ENCODE results near the gene CNR1. TPM values are rescaled to one million over a fixed set of nuclear protein-coding genes. Genes with fewer than 3 reads are reported as not detected.

The CNR1 gene
- total and polyA plus RNA-seq, 2 of the 4 experiments (the other 2 are of a cell fraction): not detected

GRCh38 chr6:88209301-88209700, 43.2 kb upstream of the CNR1 start:
- no peaks in the 10 kb centered on the region for H3K4me1 ChIP-seq (ENCODE audit: control insufficient read depth, insufficient read depth, low read length)
- H3K4me3 ChIP-seq (ENCODE audit: insufficient read depth, low read depth, low read length): no peak overlapping the region
- no peak overlapping the region for H3K9ac ChIP-seq (ENCODE audit: low read depth, low read length)
- H3K4ac ChIP-seq (ENCODE audit: low read depth, low read length): no peak overlapping the region
- no peak overlapping the region for H2BK20ac ChIP-seq (ENCODE audit: low read depth, low read length)
- BruUV-seq (replicated peaks): no TSS peak
- no peak overlapping the region for H2AK9ac ChIP-seq (replicated peaks; ENCODE audit: low read depth, low read length, poor library complexity)
- H4K8ac ChIP-seq (ENCODE audit: low read depth in 2 of 2, low read length in 2 of 2): no peak overlapping the region
- TF ChIP-seq CHD1 (IDR thresholded peaks at IDR 0.05; ENCODE audit: low read depth, low read length): no peak
- no peak for TF ChIP-seq NFE2L2 (IDR thresholded peaks at IDR 0.05; ENCODE audit: low read depth, low read length)
- no peak for TF ChIP-seq MAZ (IDR thresholded peaks at IDR 0.05; ENCODE audit: borderline replicate concordance, low read depth, low read length)
- no peak for TF ChIP-seq RCOR1 (IDR thresholded peaks at IDR 0.05; ENCODE audit: insufficient replicate concordance, low read length)
- no peak for TF ChIP-seq CEBPB (IDR thresholded peaks at IDR 0.05; ENCODE audit: low read depth, low read length)
- TF ChIP-seq USF2 (IDR thresholded peaks at IDR 0.05; ENCODE audit: low read depth, low read length): no peak
- TF ChIP-seq RFX5 (IDR thresholded peaks at IDR 0.05; ENCODE audit: low read depth, low read length): no peak
- no peak for TF ChIP-seq MAFK (IDR thresholded peaks at IDR 0.05; ENCODE audit: low read depth, low read length)
- TF ChIP-seq BHLHE40 (IDR thresholded peaks at IDR 0.05; ENCODE audit: low read depth, low read length): no peak
- no peak for TF ChIP-seq FOS (IDR thresholded peaks at IDR 0.05; ENCODE audit: low read depth, low read length)
- TF ChIP-seq POLR2A (IDR thresholded peaks at IDR 0.05; ENCODE audit: low read depth, low read length): no peak
- TF ChIP-seq MXI1 (IDR thresholded peaks at IDR 0.05; ENCODE audit: borderline replicate concordance, low read depth, low read length): no peak
- TF ChIP-seq SMC3 (IDR thresholded peaks at IDR 0.05; ENCODE audit: low read depth, low read length): no peak
- TF ChIP-seq, protein P1, sequence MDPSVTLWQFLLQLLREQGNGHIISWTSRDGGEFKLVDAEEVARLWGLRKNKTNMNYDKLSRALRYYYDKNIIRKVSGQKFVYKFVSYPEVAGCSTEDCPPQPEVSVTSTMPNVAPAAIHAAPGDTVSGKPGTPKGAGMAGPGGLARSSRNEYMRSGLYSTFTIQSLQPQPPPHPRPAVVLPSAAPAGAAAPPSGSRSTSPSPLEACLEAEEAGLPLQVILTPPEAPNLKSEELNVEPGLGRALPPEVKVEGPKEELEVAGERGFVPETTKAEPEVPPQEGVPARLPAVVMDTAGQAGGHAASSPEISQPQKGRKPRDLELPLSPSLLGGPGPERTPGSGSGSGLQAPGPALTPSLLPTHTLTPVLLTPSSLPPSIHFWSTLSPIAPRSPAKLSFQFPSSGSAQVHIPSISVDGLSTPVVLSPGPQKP (IDR thresholded peaks at IDR 0.05; ENCODE audit: borderline replicate concordance, low read depth, low read length): no peak
- no peak for TF ChIP-seq RAD21 (IDR thresholded peaks at IDR 0.05; ENCODE audit: low read length)
- no peak for TF ChIP-seq CTCF (conservative IDR thresholded peaks at IDR 0.05; ENCODE audit: low read depth, low read length)
- in situ Hi-C loops (cut with MboI; ENCODE audit: low sequenced_read_pairs) (no loop called here), dilution Hi-C loops (cut with HindIII; ENCODE audit: low sequenced_read_pairs, unreplicated experiment) (no loop called here), intact Hi-C loops (cut with micrococcal nuclease) (no loop called here)
- no peaks in the 10 kb centered on the region for H3K9me3 ChIP-seq (ENCODE audit: control insufficient read depth, insufficient read depth, low read length)
- H3K27me3 ChIP-seq (ENCODE audit: control insufficient read depth, insufficient read depth, low read length): no peaks in the 10 kb centered on the region
- no peaks in the 10 kb centered on the region for H3K36me3 ChIP-seq (ENCODE audit: control insufficient read depth, insufficient read depth, low read length)
- DNase-seq: no peak
- H3K27ac ChIP-seq (ENCODE audit: insufficient read depth, low read length): no peak overlapping the region
- no peak overlapping the region for H2BK120ac ChIP-seq (ENCODE audit: low read depth, low read length)
- H3K23ac ChIP-seq (ENCODE audit: low read depth, low read length): no peak overlapping the region
- no peak overlapping the region for H3K14ac ChIP-seq (replicated peaks; ENCODE audit: low read depth, low read length)
- no peak overlapping the region for H4K91ac ChIP-seq (ENCODE audit: insufficient read depth, low read depth, low read length)
- no peak overlapping the region for H2AK5ac ChIP-seq (ENCODE audit: low read depth, low read length)
- POLR2A ChIA-PET (ENCODE audit: unreplicated experiment): no interaction called here
- H4K5ac ChIP-seq (ENCODE audit: low read depth, low read length): no peak overlapping the region
- no peaks in the 10 kb centered on the region for H3K9me1 ChIP-seq (ENCODE audit: insufficient read depth, low read length)
- H3K79me1 ChIP-seq (ENCODE audit: low read depth in 1 of 2, low read length in 2 of 2): no peaks in the 10 kb centered on the region
- no peak overlapping the region for H2AFZ ChIP-seq (replicated peaks; ENCODE audit: low read length, poor library complexity)
- H3K4me2 ChIP-seq (ENCODE audit: low read depth, low read length): no peak overlapping the region
- WGBS, 2 experiments (ENCODE audit: extremely low coverage in 2 of 2, insufficient read length in 1 of 2): no CpG with 5 or more reads among the region's 1 CpG
- CTCF ChIA-PET: no interaction called here
- no peak overlapping the region for H3K56ac ChIP-seq (ENCODE audit: extremely low read depth, insufficient read depth, low read length)
- no peak for ATAC-seq (ENCODE audit: low read depth)
- no peak overlapping the region for H2BK5ac ChIP-seq (ENCODE audit: low read depth, low read length, poor library complexity, severe bottlenecking)
- H2BK15ac ChIP-seq (ENCODE audit: low read depth, low read length): no peak overlapping the region
- H4K20me1 ChIP-seq (ENCODE audit: insufficient read depth, low read length): no peaks in the 10 kb centered on the region
- no peak overlapping the region for H3K18ac ChIP-seq (ENCODE audit: low read depth, low read length)
